ENCODE results near the gene RACGAP1.

DNA sequence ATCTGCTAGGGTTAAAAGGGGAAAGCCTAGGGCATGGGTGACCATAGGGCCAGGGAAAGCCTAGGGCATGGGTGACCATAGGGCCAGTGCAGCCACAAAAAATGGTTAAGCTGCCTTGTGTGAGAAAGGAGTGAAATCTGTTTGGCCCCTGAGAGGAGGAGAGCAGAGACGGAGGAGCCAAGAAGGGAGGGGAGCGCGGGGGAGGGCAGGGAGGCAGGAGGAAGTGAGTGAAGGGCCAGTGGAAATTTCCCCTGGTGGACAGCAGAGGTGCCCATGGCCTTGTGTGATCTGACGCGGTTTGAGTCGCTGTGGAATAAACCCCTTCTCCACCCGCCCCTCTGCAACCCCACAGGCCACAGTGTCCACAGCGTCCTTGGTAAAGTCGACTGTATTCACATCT lies 53.2 kb downstream of the RACGAP1 start:
- TF ChIP-seq ISL1 (CRISPR knock-in tag; IDR thresholded peaks at IDR 0.05) (no peak), GLIS3 (CRISPR knock-in tag; IDR thresholded peaks at IDR 0.05) (no peak), TCF4 (CRISPR knock-in tag; IDR thresholded peaks at IDR 0.05; ENCODE audit: borderline replicate concordance) (no peak), ZNF70 (CRISPR knock-in tag; IDR thresholded peaks at IDR 0.05) (no peak), ZFP30 (CRISPR knock-in tag; IDR thresholded peaks at IDR 0.05) (no peak), OSR1 (CRISPR knock-in tag; IDR thresholded peaks at IDR 0.05) (no peak)
- TF ChIP-seq, protein P1, sequence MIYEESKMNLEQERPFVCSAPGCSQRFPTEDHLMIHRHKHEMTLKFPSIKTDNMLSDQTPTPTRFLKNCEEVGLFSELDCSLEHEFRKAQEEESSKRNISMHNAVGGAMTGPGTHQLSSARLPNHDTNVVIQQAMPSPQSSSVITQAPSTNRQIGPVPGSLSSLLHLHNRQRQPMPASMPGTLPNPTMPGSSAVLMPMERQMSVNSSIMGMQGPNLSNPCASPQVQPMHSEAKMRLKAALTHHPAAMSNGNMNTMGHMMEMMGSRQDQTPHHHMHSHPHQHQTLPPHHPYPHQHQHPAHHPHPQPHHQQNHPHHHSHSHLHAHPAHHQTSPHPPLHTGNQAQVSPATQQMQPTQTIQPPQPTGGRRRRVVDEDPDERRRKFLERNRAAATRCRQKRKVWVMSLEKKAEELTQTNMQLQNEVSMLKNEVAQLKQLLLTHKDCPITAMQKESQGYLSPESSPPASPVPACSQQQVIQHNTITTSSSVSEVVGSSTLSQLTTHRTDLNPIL (CRISPR knock-in tag; IDR thresholded peaks at IDR 0.05; ENCODE audit: low read depth) = no peak
- TF ChIP-seq, protein P2, sequence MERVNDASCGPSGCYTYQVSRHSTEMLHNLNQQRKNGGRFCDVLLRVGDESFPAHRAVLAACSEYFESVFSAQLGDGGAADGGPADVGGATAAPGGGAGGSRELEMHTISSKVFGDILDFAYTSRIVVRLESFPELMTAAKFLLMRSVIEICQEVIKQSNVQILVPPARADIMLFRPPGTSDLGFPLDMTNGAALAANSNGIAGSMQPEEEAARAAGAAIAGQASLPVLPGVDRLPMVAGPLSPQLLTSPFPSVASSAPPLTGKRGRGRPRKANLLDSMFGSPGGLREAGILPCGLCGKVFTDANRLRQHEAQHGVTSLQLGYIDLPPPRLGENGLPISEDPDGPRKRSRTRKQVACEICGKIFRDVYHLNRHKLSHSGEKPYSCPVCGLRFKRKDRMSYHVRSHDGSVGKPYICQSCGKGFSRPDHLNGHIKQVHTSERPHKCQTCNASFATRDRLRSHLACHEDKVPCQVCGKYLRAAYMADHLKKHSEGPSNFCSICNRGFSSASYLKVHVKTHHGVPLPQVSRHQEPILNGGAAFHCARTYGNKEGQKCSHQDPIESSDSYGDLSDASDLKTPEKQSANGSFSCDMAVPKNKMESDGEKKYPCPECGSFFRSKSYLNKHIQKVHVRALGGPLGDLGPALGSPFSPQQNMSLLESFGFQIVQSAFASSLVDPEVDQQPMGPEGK (CRISPR knock-in tag; IDR thresholded peaks at IDR 0.05; ENCODE audit: borderline replicate concordance) = no peak
